T47D (cell line): ENCODE results near the gene SUPT5H.
A peak's percentile ranks its signal among the peaks of the same experiment; 100 is the strongest.
"Not testable (repeated sequence)": the region's sequence is repeated elsewhere in the genome, so short reads cannot be mapped to it uniquely, and the experiment has no call there.

Source experiments
- DNase-seq, 2 experiments: peaks; one replicate each; pipeline versions ENCODE4 v3.0.0 to v3.0.0-alpha.2; 2011 to 2012; ENCODE audit warnings: low read depth in 1 of 2, low spot score in 1 of 2
- JUND ChIP-seq: IDR thresholded peaks from 2 replicates; pipeline ENCODE4 v1.6.1; 2012; ENCODE audit warnings: low read depth
- in situ Hi-C: cut with HindIII; loops from 2 replicates; pipeline ENCODE4 v1.10.0; 2016; ENCODE audit warnings: low sequenced_read_pairs, low pct_unique_long_range_greater_than_20kb

The SUPT5H gene

GRCh38 chr19:39469567-39469966 lies 24.2 kb downstream of the SUPT5H start:
- no peak for TF ChIP-seq JUND
- DNase-seq: no peak
- in situ Hi-C loops: no loop called here

GRCh38 chr19:39470724-39471339 lies 25.4 kb downstream of the SUPT5H start:
- no peak for TF ChIP-seq JUND
- in situ Hi-C loops: no loop called here
- DNase-seq: no peak

GRCh38 chr19:39471756-39472536 lies 26.6 kb downstream of the SUPT5H start:
- TF ChIP-seq JUND: no peak
- in situ Hi-C loops: no loop called here
- DNase-seq: no peak

DNA sequence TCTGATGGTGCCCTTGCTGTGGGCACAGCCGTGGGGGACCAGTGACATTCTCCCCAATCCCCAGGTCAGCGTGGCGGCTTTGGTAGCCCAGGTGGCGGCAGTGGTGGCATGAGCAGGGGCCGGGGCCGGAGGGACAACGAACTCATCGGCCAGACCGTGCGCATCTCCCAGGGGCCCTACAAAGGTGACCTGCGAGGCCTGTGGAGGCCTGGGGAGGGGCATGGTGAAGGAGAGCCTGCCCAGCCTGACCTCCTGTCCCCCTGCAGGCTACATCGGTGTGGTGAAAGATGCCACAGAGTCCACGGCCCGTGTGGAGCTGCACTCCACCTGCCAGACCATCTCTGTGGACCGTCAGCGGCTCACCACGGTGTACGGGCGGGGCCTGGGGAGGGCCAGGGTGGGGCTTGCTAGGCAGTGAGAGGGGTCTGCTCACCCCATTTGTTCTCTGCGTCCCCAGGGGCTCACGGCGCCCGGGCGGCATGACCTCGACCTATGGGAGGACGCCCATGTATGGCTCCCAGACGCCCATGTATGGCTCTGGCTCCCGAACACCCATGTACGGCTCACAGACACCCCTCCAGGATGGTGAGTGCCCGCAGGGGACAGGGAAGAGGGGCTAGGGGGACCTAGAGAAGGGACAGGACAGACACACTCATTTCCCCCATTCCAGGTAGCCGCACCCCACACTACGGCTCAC lies 27.5 kb downstream of the SUPT5H start:
- TF ChIP-seq JUND: no peak
- DNase-seq: no peak
- in situ Hi-C loops: no loop called here

DNA sequence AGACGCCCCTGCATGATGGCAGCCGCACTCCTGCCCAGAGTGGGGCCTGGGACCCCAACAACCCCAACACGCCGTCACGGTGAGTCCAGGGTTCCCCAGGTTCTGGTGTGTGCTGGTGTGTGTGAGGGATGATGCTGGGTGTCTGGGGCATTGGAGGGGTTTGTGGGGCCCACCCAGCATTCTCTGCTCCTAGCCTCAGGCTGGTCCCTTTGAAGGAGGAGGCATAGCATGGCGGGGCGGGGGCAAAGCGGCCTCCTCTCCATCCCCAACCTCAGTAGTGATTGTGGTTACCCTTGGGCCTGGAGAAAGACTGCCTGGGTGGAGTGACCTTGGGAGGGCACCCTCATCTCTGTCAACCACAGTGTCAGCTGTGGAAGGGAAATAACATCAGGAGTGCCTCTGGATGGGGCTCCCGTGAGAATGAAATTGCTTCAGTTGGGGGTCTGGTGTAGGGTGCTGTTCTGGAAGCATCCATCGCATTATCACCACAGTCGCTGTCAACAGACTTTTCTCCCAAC lies 28.1 kb downstream of the SUPT5H start:
- in situ Hi-C loops: no loop called here
- no peak for DNase-seq
- TF ChIP-seq JUND: no peak

DNA sequence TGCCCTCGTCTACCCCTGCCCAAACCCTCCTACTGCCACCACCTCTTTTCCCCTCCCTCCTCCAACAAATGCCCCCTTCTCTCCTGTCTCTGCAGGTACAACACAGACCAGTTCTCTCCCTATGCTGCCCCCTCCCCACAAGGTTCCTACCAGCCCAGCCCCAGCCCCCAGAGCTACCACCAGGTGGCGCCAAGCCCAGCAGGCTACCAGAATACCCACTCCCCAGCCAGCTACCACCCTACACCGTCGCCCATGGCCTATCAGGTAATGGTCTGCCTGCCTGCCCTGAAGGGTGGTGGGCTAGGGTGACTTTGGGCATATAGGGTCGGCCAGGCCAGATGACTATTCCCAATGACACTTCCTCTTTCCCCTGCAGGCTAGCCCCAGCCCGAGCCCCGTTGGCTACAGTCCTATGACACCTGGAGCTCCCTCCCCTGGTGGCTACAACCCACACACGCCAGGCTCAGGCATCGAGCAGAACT lies 28.8 kb downstream of the SUPT5H start:
- TF ChIP-seq JUND: no peak
- in situ Hi-C loops: no loop called here
- peak; percentile 21 to 23 for DNase-seq

- no peak for TF ChIP-seq JUND
- no peak for DNase-seq
- in situ Hi-C loops: no loop called here
Observed at GRCh38 chr19:39475748-39476147, 30.4 kb downstream of the SUPT5H start.

DNA sequence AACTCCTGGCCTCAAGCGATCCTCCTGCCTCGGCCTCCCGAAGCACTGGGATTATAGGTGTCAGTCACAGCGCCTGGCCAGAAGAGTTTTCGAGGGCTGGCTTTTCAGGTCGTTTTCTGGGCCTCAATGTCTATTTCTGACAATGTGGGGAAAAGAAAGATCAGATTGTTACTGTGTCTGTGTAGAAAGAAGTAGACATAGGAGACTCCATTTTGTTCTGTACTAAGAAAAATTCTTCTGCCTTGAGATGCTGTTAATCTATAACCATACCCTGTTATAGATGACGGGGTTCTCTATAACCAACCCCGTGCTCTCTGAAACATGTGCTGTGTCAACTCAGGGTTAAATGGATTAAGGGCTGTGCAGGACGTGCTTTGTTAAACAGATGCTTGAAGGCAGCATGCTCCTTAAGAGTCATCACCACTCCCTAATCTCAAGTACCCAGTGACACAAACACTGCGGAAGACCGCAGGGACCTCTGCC lies 34.0 kb downstream of the SUPT5H start:
- DNase-seq, in situ Hi-C loops: not testable (repeated sequence)

GRCh38 chr19:39479916-39480315 lies 34.5 kb downstream of the SUPT5H start:
- TF ChIP-seq JUND: no peak
- in situ Hi-C loops: no loop called here
- no peak for DNase-seq

GRCh38 chr19:39480337-39481228 lies 35.2 kb downstream of the SUPT5H start, which contains the start of gene TIMM50:
TSS of gene TIMM50 (plus strand) at chr19:39480838. CDS start at chr19:39480854, 16 bp downstream.
- TF ChIP-seq JUND: no peak
- in situ Hi-C loops: no loop called here
- DNase-seq: peak; percentile 51 to 93

DNA sequence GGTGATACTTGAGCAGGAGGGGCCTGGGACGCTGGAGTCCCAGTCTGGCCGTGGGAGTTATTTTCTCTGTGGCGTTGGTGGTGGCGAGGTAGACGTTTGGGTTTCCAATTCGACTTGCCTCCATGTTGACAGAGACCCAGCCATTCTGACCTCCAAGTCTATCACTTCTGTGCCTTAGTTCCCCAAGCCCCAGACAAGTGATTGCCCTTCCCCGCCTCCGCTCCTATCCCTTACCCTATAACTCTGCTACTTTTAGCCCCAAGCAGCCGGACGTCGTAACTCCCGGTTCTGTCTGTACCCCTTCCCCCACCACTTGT lies 35.8 kb downstream of the SUPT5H start:
- DNase-seq: no peak
- in situ Hi-C loops: no loop called here
- TF ChIP-seq JUND: no peak

DNA sequence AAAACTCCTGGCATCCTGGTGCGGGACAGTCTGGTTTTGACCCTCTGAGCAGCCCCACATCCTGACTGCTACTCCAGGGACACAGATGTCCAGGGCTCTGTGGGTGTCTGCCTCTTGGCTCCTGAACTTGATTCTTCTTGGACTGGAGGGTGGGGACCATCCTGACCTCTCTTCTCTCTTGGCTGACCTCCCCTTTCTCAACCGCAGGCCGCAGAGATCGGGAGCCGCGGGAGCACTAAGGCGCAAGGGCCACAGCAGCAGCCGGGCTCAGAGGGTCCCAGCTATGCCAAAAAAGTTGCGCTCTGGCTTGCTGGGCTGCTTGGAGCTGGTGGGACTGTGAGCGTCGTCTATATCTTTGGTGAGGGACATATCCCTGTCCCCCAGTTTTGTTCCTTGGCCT lies 36.3 kb downstream of the SUPT5H start:
- in situ Hi-C loops: no loop called here
- DNase-seq: no peak
- TF ChIP-seq JUND: no peak
